Stimulated activated CD8-positive, alpha-beta memory T cell treated with anti-CD3 and anti-CD28 coated beads, Interleukin-7, amount 100 ng/mL, for 4 hours (primary cell): Measurements from ENCODE around the gene OTOG.

Source experiments
- DNase-seq, 2 donors: peaks; one replicate each; pipeline ENCODE4 v3.0.0-alpha.2; 2020; ENCODE audit warnings: low read depth in 2 of 2

OTOG gene

DNA sequence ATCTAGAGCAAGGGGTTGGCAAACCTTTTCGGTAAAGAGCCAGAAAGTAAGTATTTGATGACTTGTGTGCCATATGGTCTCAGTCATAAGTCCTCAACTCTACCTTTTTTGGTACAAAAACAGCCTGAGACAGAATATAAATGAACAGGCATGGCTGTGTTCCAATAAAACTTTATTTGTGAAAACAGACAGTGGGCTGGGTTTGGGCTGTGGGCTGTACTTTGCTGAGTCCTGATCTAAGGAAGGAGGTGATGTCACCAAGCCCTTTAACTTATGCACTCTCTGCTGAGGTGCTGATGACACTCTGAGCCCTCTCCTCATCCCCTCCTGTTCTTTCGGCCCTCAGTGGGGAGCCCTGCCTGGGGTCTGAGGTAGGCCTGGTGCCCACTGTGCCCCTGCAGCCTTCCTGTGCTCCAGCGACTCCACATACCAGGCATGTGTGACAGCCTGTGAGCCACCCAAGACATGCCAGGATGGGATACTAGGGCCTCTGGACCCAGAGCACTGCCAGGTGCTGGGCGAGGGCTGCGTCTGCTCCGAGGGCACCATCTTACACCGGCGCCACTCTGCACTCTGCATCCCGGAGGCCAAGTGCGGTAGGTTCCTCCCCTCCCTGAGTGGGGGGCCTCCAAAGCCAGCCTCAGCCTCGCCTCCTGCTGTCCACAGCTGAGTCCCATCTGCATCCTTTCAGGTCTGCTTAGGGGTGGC is 86.4 kb downstream of the OTOG start:
- no peak for DNase-seq

DNA sequence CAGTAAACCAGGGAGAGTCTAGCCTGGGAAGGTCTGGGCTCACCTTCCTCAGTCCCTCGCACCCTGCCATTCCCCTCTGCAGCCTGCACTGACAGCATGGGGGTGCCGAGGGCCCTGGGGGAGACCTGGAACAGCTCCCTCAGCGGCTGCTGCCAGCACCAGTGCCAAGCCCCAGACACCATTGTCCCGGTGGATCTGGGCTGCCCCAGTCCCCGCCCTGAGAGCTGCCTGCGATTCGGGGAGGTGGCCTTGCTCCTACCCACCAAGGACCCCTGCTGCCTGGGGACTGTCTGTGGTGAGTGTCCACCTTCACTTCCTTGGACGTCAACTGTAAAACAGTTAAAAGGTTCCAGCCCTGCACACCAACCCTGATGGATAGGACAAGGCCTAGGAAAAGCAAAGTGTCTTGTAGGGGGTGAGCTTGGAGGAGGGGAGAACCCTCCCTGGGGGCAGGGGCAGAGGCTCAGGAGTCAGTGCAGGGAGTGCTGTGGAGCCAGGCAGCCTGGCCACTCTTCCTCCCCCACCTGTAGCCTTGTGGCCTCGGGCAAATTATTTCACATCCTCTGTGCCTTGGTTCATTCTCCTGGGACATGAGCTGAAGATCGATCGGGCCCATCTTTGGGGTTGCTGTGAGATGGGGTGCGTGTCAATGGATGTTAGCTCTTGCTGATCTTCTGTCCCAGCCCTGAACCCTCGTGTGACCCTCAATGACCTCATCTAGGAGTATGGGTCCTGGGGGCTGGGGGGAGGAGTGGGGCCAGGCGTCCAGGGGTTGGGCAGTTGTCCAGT is 87.1 kb downstream of the OTOG start:
- DNase-seq: no peak

DNA sequence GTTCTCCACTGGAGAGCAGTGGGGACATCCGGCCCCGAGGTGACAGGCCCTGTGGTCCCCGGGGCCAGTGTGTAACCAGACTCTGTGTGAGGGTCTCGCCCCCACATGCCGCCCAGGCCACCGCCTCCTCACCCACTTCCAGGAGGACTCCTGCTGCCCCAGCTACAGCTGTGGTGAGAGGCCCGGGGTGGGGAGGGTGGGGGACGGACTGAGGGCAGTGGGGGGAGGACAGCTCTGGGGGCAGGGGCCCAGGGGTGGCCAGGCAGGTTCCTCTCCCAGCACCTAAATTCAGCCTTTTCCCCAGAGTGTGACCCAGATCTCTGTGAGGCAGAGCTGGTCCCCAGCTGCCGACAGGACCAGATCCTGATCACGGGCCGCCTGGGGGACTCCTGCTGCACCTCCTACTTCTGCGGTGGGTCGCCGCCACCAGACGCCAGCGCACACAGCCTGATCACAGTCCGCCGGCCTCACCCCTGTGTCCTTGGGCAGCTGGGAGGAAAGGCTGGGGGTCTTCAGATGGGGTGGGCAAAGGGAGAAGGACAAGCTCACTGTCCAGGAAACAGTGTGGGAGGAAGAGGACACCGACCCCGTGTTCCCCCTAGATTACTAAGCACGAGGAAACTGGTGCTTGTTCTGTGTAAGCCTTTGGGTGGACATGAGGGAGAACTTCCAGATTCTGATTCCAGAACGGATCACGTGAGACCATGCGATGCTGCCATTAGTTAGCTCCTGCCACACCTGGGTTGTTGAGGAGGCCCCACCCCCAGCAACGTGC is 87.9 kb downstream of the OTOG start:
- DNase-seq: no peak

DNA sequence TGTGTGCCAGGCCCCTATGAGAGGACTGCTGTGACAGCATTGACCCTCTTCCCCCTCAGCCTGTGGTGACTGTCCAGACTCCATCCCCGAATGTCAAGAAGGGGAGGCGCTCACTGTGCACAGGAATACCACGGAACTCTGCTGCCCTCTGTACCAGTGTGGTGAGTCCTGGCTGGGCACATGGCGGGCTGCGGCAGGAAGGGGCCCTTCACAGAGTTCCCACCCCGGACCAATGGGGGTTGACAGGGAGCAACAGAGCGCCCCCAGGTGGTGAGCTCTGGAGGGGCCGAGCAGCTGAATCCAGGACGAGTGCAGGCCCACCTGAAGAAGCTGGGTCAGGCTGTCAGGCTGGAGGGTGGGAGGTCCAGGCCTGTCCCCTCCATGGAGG is 88.5 kb downstream of the OTOG start:
- no peak for DNase-seq

DNA sequence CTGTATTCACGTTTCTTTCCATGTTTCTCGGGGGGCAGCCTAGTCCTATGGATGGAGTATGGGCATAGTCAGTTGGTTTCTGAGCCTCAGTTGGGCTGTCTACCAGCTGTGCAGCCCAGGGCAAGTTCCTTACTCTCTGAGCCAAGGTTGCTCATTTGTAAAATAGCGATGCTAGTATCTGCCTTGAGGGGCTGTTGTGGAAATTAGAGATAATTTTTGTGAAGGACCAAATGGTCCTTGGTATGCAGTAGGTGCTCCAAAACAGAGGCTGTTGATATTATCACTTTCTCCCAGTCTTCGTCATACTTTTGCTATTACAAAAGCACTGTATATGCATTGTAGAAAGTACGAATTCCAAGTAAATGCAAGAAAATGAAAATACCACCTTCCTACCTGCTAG is 89.7 kb downstream of the OTOG start:
- no peak for DNase-seq

DNA sequence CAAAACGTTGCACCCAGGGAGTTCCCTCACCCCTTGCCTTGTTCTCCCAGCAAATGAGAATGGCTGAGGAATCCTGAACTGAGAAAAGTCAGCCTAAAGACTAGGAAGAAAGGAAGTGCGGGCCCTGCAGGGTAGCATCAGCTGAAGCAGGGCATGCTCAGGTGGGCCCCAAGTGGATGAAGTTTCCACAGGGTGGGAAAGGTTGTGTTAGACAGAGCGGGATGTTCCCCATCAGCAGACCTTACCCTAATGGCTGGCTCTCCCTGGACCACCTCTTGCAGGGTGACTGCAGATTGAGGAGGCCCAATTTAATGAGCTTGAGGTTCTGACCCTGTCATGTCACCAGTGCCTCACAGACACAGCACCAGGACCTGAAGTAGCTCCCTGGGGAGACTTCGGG is 90.8 kb downstream of the OTOG start:
- DNase-seq: no peak

DNA sequence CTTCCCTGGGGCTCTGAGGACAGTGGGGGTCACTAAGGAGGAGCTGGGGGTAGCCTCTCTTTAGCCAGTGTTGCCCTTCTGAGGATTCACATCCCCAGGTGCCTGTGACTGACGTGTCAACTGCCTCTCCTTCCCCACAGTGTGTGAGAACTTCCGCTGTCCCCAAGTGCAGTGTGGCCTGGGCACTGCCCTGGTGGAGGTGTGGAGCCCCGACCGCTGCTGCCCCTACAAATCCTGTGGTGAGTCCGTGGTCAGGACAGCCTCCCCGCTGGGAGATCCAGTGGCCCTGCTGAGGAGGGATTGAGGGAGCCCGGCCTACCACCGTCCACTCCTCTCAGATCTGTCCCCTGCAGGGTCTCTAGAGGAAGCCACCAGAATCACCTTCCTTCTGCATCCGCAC is 91.3 kb downstream of the OTOG start:
- DNase-seq: no peak

DNA sequence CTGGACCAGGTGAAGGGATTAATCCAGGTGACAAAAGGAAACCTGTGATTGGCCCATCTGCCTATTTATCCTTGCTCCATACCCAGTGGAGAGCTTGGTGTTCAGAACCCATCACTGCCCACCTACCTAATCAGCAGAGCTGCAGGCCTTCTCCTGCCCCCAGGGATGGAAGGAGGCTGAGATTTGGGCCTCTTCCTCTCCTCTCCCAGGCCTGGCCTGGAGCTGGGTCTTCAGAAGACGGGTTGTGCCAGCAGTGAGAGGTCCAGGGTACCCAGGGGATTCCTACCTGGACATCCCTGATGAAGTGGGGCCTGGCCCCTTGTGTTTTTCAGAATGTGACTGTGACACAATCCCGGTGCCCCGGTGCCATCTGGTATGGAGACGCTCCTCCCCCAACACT is 92.0 kb downstream of the OTOG start:
- no peak for DNase-seq

DNA sequence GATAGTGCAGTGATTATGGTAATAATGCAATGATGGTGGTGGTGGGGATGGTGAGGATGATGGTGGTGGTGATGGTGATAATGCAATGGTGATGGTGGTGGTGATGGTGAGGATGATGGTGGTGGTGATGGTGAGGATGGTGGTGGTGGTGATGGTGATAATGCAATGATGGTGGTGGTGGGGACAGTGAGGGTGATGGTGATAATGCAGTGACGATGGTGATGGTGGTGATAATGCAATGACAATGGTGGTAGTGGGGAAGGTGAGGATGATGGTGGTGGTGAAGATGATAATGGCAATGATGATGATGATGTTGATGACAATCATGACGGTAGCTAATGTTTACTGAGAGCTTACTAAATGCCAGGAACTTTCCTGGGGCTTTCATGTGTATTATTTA is 92.7 kb downstream of the OTOG start:
- DNase-seq: no peak

DNA sequence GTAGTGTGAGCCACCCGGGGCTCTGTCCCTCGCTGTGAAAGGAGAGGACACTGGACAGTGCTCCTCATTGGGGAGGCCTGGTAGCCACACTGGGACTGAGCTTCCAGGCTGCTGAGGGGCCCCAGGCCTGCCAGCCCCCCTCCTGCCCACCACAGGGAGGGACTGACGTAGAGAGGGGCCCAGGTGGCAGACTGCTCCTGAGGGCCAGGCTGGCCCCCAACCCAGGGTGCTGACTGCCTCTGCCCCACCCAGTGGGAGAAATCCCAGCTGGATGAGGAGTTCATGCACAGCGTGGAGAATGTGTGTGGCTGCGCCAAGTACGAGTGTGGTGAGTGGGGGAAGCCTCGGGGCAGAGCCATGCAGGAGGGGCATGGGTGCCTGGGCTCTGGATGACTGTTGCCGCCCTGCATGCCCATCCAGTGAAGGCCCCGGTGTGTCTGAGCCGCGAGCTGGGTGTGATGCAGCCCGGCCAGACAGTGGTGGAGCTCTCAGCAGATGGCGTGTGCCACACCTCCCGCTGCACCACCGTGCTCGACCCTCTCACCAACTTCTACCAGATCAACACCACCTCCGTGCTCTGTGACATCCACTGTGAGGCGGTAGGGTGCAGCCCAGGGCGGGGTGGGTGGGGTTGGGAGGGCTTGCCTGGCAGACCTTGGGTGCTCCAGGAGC is 93.6 kb downstream of the OTOG start:
- DNase-seq: no peak

DNA sequence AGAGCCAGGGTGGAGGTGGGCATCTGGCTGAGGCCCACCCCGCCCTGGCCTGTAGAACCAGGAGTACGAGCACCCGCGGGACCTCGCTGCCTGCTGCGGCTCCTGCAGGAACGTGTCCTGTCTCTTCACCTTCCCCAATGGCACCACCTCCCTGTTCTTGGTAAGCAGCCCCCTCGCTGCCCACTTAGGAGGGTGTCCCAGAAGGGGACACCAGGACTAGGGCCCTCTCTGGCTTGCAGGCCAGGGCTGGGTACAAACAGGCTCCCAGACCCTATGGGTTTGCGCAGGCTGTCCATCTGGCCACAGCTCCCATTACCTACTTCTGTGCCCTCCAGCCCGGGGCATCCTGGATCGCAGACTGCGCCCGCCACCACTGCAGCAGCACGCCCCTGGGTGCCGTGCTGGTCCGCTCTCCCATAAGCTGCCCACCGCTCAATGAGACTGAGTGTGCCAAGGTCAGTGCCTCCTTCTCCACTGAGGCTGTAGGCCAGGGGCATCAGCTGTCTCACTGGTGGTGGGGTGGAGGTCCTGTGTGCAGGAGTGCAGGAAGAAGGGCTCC is 94.8 kb downstream of the OTOG start:
- DNase-seq: no peak

DNA sequence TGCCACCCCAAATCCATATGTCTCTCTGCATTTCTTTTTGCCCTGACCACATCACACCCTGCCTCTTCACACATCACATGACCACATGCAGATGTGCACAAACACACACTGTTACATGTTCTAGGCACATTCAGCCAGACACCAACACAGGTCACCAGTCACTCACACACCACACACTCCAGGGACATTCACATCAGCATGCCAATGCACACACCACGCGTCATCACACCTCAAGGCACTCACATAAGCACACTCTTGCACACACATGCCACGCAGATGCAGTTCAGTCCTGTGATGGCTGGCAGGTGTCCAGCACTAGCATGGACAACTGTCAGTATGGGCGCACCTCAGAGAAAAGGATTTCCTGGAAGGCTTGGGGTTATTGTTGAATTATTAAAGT is 95.3 kb downstream of the OTOG start:
- no peak for DNase-seq

DNA sequence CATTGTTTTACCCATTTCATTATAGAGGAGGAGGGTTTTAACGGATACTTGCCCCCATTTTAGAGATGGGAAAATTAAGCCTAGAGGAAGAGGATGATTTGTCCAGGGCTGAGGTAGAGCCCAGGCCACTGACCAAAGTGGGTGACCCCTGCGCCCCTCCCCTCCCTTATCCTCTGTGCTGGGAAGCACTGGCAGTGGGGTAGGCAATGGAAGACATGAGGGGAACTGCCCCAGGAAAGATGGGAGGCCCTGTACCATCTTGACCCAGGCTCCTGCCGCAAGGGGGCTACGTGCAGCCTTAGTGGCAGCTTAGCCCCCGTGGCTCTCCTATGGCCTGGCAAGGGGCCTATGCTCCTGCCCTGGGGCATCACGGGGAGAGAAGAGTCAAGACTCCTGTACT is 95.9 kb downstream of the OTOG start:
- no peak for DNase-seq

DNA sequence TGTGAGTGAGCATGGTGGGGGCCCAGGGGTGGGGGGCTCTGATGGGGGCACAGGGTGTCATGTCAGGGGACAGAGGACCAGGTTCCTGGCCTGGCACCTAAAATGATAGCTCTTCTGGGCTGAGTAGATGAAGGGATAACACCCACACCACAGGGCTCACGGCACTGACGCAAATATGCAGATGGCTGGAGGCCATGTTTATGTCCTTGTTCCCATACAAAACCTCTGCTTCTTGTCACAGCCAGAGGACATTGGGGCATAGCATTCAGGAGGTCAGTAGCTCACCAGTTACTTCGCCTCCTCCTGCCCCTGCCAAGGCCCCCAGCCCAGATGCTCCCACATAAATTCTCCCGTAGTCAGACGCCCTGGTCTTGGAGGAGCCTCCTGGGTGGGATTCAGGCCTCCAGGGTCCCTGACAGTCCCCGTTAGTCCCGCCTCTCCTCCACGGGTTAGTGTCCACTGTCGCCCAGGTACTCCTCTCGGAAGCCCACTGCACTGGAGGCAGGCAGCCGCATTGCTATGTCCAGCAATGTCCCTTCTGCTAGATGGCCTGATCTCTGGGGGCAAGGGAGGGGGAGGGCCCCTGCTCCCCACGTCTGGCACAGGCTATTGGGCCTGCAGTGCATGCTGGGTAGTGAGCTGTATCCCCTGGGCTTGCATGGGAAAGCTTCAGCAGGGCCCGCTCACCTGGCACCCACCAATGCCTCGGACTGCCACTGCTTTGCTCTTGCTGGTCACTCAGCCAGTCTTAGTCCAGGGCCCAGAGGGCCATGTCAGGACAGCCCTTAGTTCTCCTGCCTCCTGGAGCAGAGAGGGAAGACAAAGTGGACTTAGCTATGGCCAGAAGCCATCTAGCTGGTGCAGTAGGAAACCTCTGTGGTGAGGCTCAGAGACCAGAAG is 96.7 kb downstream of the OTOG start:
- DNase-seq: no peak

DNA sequence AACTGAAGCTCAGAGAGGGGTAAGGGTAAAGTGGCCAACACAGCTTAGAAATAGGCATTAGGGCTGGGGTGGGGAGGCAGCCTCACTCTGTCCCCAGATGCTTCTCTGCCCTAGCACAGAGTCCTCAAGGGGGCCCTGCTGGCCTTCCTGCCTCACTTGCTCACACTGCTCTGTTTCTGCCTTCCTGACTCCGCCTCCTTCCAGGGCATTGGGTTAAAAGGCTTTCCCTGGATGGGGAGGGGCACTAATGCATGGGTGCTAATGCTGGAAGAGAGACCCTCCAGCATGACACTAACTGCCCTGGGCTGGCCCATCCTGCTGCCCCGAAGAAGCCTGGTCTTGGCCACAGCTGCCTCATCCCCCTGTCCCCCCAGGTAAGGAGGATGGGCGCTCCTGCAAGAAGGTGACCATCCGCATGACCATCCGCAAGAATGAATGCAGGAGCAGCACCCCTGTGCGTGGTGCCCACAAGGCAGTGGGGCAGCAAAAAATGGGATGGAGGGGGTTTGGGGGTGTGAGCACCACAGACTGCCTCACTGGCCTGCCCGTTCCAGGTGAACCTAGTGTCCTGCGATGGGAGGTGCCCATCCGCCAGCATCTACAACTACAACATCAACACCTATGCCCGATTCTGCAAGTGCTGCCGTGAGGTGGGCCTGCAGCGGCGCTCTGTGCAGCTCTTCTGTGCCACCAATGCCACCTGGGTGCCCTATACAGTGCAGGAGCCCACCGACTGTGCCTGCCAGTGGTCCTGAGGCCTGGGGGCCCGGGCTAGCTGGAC is 98.3 kb downstream of the OTOG start:
- no peak for DNase-seq

DNA sequence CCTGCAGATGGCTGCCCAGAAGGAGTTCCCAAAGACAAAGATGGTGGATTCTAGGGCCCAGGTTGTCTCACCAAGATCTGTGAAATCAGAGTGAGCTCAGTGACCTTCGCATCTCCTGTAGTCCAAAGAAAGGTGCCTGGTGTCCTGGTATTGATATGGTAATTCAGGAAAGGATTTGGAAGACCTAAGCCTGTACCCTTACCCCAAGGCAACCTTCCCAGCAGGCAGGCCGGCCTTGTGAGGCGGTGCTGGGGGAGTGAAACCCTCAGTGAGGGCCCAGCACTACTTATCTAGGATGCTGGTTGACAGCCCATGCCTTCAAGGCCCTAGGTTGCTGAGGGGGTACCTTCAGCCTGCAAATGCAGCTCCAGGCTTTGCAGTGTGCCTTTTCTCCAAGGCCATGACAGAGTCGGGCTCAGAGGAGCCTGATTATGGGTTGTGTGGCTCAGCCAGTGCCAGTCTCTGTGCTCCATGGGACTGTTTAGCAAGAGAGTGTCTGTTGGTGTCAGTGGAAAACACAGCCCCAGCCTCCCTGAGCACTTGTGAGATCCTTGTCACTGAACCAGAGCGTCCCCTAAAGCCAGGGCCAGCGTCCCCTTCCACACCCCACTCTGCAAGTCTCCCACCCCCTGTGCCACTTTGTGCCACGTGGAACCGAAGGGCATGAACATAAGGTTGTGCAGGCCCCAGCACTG is 99.5 kb downstream of the OTOG start:
- DNase-seq: no peak

DNA sequence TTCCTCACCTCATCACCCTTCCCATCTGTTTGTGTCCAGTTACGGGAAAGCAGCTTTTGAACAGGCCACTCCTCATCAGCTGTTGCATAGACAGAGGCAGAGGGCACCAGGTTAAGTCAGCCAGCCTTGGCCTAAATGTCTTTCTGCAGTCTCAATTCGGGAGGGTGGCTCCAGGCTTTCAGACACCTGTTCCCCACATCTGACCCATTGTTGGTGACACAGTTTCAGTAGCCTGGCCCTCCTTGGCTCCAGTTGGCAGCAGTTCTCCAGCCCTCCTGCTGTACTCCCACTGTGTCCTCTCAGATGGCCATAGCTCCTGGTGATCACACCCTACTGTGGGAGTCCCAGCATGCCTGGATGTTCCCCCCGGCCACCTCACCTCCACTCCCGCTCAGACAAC is 101.5 kb downstream of the OTOG start:
- no peak for DNase-seq

DNA sequence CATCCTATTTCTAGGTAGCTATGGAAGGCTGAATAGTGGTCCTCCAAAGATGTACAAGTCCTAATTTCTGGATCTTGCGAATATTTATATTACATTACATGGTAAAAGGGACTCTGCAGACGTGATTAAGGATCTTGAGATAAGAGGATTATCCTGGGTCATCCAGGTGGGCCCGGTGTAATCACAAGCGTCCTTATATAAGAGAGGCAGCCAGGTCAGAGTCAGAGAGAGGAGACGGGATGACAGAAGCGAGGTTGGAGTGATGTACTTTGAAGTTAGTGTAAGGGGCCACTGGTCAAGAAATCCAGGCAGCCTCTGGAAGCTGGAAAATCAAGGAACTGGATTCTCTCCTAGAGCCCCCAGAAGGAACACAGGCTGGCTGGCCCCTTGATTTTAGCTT is 102.2 kb downstream of the OTOG start:
- DNase-seq: no peak

DNA sequence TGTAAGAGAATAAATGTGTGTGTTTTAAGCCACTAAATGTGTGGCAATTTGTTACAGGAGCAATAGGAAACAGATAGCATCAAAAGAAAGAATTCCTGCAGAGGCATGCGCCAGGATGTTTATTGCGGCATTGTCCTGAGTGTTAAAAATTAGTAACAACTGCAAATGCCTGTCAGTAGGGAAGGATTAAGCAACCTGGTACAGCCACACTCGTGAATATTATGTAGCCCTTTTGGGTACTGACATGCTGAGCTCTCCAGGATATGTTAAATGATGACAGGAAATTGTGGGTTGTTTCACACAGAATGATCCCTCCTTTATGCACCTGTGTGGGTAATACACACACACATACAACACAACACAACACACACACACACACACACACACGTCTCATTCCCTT is 102.6 kb downstream of the OTOG start:
- DNase-seq: no peak
